GM12878 (cell line): Measurements from ENCODE around the gene TNFRSF11A. TPM values are rescaled to one million over a fixed set of nuclear protein-coding genes. Genes with fewer than 3 reads are reported as not detected.

Experiments
- BMI1 ChIP-seq: fragments of 450-650 bp; IDR thresholded peaks from 2 replicates; pipeline ENCODE4 v1.6.1; 2016; ENCODE audit warnings: mild to moderate bottlenecking, moderate library complexity, borderline replicate concordance
- CREM ChIP-seq: IDR thresholded peaks from 2 replicates; pipeline ENCODE4 v1.6.1; 2014; ENCODE audit warnings: antibody characterized with exemption, low read depth
- KAT2A ChIP-seq: conservative IDR thresholded peaks from 2 replicates; pipeline ENCODE4 v1.6.1; 2011; ENCODE audit warnings: low read depth, low read length; ENCODE audit not compliant: control insufficient read depth
- MEF2A ChIP-seq: IDR thresholded peaks from 2 replicates; pipeline ENCODE4 v1.6.1; 2011; ENCODE audit warnings: low read depth, mild to moderate bottlenecking, low read length, moderate library complexity; ENCODE audit not compliant: insufficient read depth
- SMC3 ChIP-seq: IDR thresholded peaks from 2 replicates; pipeline ENCODE4 v1.6.1; 2011; ENCODE audit warnings: low read length, improper control_type of control experiment, borderline replicate concordance
- SRF ChIP-seq, 2 experiments: IDR thresholded peaks; 2 replicates each; pipeline ENCODE4 v1.6.1; 2011; ENCODE audit warnings: low read depth in 2 of 2, low read length in 2 of 2, mild to moderate bottlenecking in 1 of 2, moderate library complexity in 1 of 2
- USF2 ChIP-seq: IDR thresholded peaks from 2 replicates; pipeline ENCODE4 v1.6.1; 2011; ENCODE audit warnings: low read depth, low read length, improper control_type of control experiment, borderline replicate concordance
- ZBTB40 ChIP-seq: fragments of 450-650 bp; IDR thresholded peaks from 2 replicates; pipeline ENCODE4 v1.6.1; 2016; ENCODE audit warnings: mild to moderate bottlenecking, moderate library complexity, borderline replicate concordance
- ZNF622 ChIP-seq: fragments of 450-650 bp; IDR thresholded peaks from 2 replicates; pipeline ENCODE4 v1.6.1; 2017; ENCODE audit warnings: mild to moderate bottlenecking, inconsistent platforms
- polyA plus RNA-seq, 11 experiments: library from polyadenylated mRNA; depleted of rRNA in 4 of 11; unstranded in 6 of 11; stranded (reverse) in 5 of 11; fragments of >200 nt; fragmentation: Nextera tagmentation in 4 of 11; fragmentation: Illumina TruSeq in 1 of 11; extraction: Ambion mirVana in 4 of 11; extraction: Trizol in 1 of 11; gene quantifications; 1 replicate in 1 of 11; 2 replicates in 10 of 11; pipeline versions ENCODE4 v1.2.1 to v1.2.3, GENCODE V29; 2011 to 2016; ENCODE audit warnings: inconsistent platforms in 2 of 11, missing spikeins in 2 of 11, low read depth in 1 of 11
- total RNA-seq, 4 experiments: library from RNA; depleted of rRNA in 3 of 4; stranded (reverse); fragments of >200 nt in 3 of 4; fragmentation: Illumina TruSeq in 1 of 4; extraction: Trizol in 1 of 4; gene quantifications; 2 replicates each; pipeline versions ENCODE4 v1.2.1 to v1.2.3, GENCODE V29; 2013 to 2021
- TF ChIP-seq, protein P1 (sequence below): IDR thresholded peaks from 2 replicates; pipeline ENCODE4 v1.6.1; 2012; ENCODE audit warnings: low read length, inconsistent platforms

Gene TNFRSF11A
- total and polyA plus RNA-seq, 10 of the 15 experiments (the other 5 are each of a cell fraction or from before 2014, with no cell fraction given), result 0.07 to 4.0 (median 0.23) TPM

- TF ChIP-seq ZBTB40, result no peak
- no peak for TF ChIP-seq SRF (IDR thresholded peaks at IDR 0.05; ENCODE audit: low read depth in 2 of 2, low read length in 2 of 2)
- no peak for TF ChIP-seq USF2
- TF ChIP-seq CREM, result no peak
- no peak for TF ChIP-seq ZNF622
- TF ChIP-seq SMC3, result no peak
- TF ChIP-seq, protein P1, sequence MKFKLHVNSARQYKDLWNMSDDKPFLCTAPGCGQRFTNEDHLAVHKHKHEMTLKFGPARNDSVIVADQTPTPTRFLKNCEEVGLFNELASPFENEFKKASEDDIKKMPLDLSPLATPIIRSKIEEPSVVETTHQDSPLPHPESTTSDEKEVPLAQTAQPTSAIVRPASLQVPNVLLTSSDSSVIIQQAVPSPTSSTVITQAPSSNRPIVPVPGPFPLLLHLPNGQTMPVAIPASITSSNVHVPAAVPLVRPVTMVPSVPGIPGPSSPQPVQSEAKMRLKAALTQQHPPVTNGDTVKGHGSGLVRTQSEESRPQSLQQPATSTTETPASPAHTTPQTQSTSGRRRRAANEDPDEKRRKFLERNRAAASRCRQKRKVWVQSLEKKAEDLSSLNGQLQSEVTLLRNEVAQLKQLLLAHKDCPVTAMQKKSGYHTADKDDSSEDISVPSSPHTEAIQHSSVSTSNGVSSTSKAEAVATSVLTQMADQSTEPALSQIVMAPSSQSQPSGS, result no peak
- TF ChIP-seq MEF2A, result no peak
- no peak for TF ChIP-seq KAT2A
- no peak for TF ChIP-seq BMI1
Measured at GRCh38 chr18:62394006-62394763, 69.1 kb downstream of the TNFRSF11A start (continued).
